ENCODE data around the gene CNOT3. TPM values are rescaled to one million over a fixed set of nuclear protein-coding genes. Genes with fewer than 3 reads are reported as not detected.

Gene CNOT3
- total and polyA plus RNA-seq, 9 of the 15 experiments (the other 6 are each of a cell fraction or from before 2014, with no cell fraction given), result 0.27 to 60.4 (median 9.9) TPM

GRCh38 chr19:54188215-54188871 lies 50.8 kb downstream of the CNOT3 start (continued):
- TF ChIP-seq CTCFL (IDR thresholded peaks at IDR 0.05; ENCODE audit: borderline replicate concordance, insufficient read depth, low read depth, low read length, poor library complexity, severe bottlenecking) (no peak), MAZ (CRISPR knock-in tag; conservative IDR thresholded peaks at IDR 0.05 in 1 of 2, IDR thresholded peaks at IDR 0.05 in 1 of 2) (peak; percentile 85 to 92), ATF6 (CRISPR knock-in tag; IDR thresholded peaks at IDR 0.05) (no peak; the same call in 1 of the 2 replicates), ZBTB2 (IDR thresholded peaks at IDR 0.05) (peak; percentile 67; the same call in 1 of the 2 replicates), CBX2 (IDR thresholded peaks at IDR 0.05; ENCODE audit: insufficient read depth, low read length, poor library complexity, severe bottlenecking) (no peak), GATAD2B (IDR thresholded peaks at IDR 0.05; ENCODE audit: borderline replicate concordance) (no peak), HDAC8 (tag; IDR thresholded peaks at IDR 0.05) (no peak), CHD2 (IDR thresholded peaks at IDR 0.05; ENCODE audit: low read depth, low read length) (no peak; the same call in 1 of the 2 replicates), DEAF1 (CRISPR knock-in tag; IDR thresholded peaks at IDR 0.05) (peak; percentile 40; the same call in 1 of the 2 replicates), FOXK1 (CRISPR knock-in tag; IDR thresholded peaks at IDR 0.05; ENCODE audit: borderline replicate concordance) (no peak)

Data from K562 (cell line).